Mucosa of stomach (tissue), 1 donor: ENCODE results near the gene RGS7.
"Not testable (repeated sequence)": the region's sequence is repeated elsewhere in the genome, so short reads cannot be mapped to it uniquely, and the experiment has no call there.

Experiments used
- H3K27me3 ChIP-seq: one replicate; pipeline ENCODE4 v1.7.0; 2013; ENCODE audit warnings: mild to moderate bottlenecking, low read length; ENCODE audit not compliant: control insufficient read depth, insufficient read depth
- H3K36me3 ChIP-seq: one replicate; pipeline ENCODE4 v1.7.0; 2013; ENCODE audit warnings: low read length; ENCODE audit not compliant: control insufficient read depth, insufficient read depth
- H3K4me1 ChIP-seq: one replicate; pipeline ENCODE4 v1.7.0; 2013; ENCODE audit warnings: mild to moderate bottlenecking, low read length; ENCODE audit not compliant: control insufficient read depth, insufficient read depth
- H3K4me3 ChIP-seq: one replicate; pipeline ENCODE4 v1.7.0; 2013; ENCODE audit warnings: low read length
- H3K9ac ChIP-seq: one replicate; pipeline ENCODE4 v1.7.0; 2013; ENCODE audit warnings: mild to moderate bottlenecking, low read length, moderate library complexity
- H3K9me3 ChIP-seq: one replicate; pipeline ENCODE4 v1.7.0; 2013; ENCODE audit warnings: mild to moderate bottlenecking, low read length, moderate library complexity; ENCODE audit not compliant: control insufficient read depth
- donor health status: Pancreatic carcinoma.

The RGS7 gene

DNA sequence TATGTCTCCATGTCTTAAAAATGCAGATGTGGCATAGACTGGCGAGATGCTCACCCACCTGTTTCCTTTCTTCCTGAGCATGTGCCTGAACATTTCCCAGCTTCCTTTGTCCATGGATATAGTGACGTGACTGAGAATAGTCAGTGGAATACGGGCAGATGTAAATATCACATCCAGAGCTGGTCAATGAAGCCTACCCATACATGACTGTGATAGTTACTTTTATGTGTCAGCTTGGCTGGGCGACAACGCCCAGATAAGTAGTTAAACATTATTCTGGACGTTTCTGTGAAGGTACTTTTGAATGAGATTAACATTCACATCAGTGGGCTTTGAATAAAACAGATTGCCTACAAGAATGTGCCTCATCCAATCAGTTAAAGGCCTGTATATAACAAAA is 135.7 kb downstream of the RGS7 start:
- Histone ChIP-seq H3K9ac (no peak overlapping the region), H3K4me1 (peaks cover 30% of the 10 kb centered on the region), H3K4me3 (no peak overlapping the region), H3K27me3 (no peaks in the 10 kb centered on the region), H3K36me3 (no peaks in the 10 kb centered on the region), H3K9me3 (no peaks in the 10 kb centered on the region)

GRCh38 chr1:241220913-241221312 is 136.1 kb downstream of the RGS7 start:
- H3K4me1 ChIP-seq, result peaks cover 26% of the 10 kb centered on the region
- H3K9ac ChIP-seq, H3K4me3 ChIP-seq, H3K9me3 ChIP-seq, H3K36me3 ChIP-seq, H3K27me3 ChIP-seq: not testable (repeated sequence)

- Histone ChIP-seq H3K9ac (no peak overlapping the region), H3K36me3 (no peaks in the 10 kb centered on the region), H3K9me3 (no peaks in the 10 kb centered on the region), H3K4me3 (no peak overlapping the region), H3K4me1 (peaks cover 30% of the 10 kb centered on the region), H3K27me3 (no peaks in the 10 kb centered on the region)
Observed at GRCh38 chr1:241219449-241219848, 137.6 kb downstream of the RGS7 start.

GRCh38 chr1:241217516-241217915 is 139.5 kb downstream of the RGS7 start:
- Histone ChIP-seq H3K4me3 (no peak overlapping the region), H3K9me3 (no peaks in the 10 kb centered on the region), H3K36me3 (no peaks in the 10 kb centered on the region), H3K27me3 (no peaks in the 10 kb centered on the region), H3K4me1 (peaks cover 30% of the 10 kb centered on the region), H3K9ac (no peak overlapping the region)

GRCh38 chr1:241215683-241216082 is 141.3 kb downstream of the RGS7 start:
- H3K4me3 ChIP-seq, result no peak overlapping the region
- peaks cover 24% of the 10 kb centered on the region for H3K4me1 ChIP-seq
- H3K9me3 ChIP-seq, result no peaks in the 10 kb centered on the region
- no peak overlapping the region for H3K9ac ChIP-seq
- no peaks in the 10 kb centered on the region for H3K27me3 ChIP-seq
- H3K36me3 ChIP-seq, result no peaks in the 10 kb centered on the region

GRCh38 chr1:241215203-241215602 is 141.8 kb downstream of the RGS7 start:
- Histone ChIP-seq H3K9ac (no peak overlapping the region), H3K27me3 (no peaks in the 10 kb centered on the region), H3K4me3 (no peak overlapping the region), H3K4me1 (peaks cover 20% of the 10 kb centered on the region), H3K36me3 (no peaks in the 10 kb centered on the region), H3K9me3 (no peaks in the 10 kb centered on the region)

DNA sequence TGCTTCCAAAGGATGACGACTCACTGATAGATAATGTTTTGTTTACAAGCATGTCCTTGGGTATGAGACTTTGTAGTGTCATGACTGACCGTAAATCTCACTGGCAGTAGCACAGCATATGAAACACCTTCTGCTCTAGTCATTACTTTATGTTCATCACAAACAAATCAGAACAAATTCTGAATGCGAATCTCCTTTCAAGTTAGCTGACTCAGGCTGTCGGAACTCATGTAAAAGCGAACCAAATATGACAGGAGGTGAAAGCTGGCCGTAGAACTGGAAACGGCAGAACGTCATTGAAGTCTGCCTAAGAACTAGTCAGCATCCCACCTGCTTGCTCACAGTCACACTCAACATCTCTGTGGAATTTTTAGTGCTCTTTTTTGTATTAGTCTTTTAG is 143.9 kb downstream of the RGS7 start:
- peaks cover 11% of the 10 kb centered on the region for H3K4me1 ChIP-seq
- no peaks in the 10 kb centered on the region for H3K27me3 ChIP-seq
- H3K9ac ChIP-seq, result no peak overlapping the region
- no peaks in the 10 kb centered on the region for H3K36me3 ChIP-seq
- no peaks in the 10 kb centered on the region for H3K9me3 ChIP-seq
- H3K4me3 ChIP-seq, result no peak overlapping the region

DNA sequence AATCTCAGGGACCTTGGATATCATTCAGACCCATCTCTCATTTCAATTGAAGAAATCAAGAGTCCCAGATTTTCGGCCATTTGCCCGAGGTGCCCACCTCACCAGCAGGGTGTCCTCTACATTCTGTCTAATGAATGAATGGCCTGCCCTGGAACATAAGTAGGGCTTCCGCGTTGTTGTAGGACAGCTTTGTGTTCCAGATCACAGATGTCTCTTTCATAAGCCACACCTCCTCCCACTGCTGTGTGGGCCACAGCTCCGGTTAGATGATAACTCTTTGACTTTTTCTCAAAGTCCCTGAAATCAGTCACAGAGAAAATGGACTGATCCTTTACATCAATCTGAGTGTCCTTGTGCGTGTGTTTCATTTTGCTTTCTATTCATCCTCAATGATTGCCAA is 144.4 kb downstream of the RGS7 start:
- H3K9ac ChIP-seq, result no peak overlapping the region
- no peaks in the 10 kb centered on the region for H3K36me3 ChIP-seq
- H3K9me3 ChIP-seq, result no peaks in the 10 kb centered on the region
- H3K4me1 ChIP-seq, result peaks cover 12% of the 10 kb centered on the region
- no peaks in the 10 kb centered on the region for H3K27me3 ChIP-seq
- H3K4me3 ChIP-seq, result no peak overlapping the region

DNA sequence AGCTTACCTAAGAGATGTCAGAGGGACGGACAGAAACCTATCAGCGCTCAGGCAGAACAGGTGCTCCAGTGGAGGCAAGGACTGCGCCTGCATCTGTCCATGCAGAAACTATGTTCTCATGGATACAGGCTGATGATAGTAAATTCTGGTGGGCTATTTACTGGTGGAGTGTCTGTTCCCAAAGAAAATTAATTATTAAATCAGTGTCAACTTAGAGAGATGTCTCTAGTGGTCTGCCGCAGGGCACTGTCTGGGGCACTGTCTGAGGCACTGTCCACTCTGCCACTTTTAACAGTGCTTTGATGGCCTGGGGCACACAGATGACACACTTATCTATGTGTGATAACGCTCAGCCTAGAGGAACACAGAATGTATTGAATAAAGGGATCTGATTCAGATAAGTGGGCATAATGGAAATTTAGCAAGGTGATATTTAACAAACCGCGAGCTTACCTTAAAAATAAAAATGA is 148.1 kb downstream of the RGS7 start:
- Histone ChIP-seq H3K36me3 (no peaks in the 10 kb centered on the region), H3K27me3 (no peaks in the 10 kb centered on the region), H3K9me3 (no peaks in the 10 kb centered on the region), H3K4me3 (no peak overlapping the region), H3K4me1 (peaks cover 11% of the 10 kb centered on the region), H3K9ac (no peak overlapping the region)

DNA sequence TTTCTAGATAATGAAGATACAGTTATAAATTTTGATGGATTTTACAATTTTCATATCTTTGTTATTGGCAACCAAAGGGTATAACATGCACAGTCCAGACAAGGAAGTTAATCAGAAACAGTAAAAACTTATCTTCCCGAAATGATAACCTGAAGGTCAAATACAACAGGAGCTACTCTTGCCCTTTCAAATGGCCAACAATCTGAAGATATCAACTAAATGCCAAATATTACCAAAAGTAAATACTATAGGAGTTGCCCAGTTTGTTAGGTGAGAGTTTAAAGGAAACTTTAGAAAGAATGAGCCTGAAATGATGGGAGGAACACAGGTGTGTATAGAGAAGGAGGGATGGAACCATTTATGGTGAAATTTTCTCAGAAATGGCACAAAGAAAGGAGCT is 153.2 kb downstream of the RGS7 start:
- no peak overlapping the region for H3K9ac ChIP-seq
- H3K27me3 ChIP-seq, result no peaks in the 10 kb centered on the region

GRCh38 chr1:241202401-241202800 is 154.6 kb downstream of the RGS7 start:
- H3K9ac ChIP-seq, result no peak overlapping the region
- H3K4me1 ChIP-seq, result peaks cover 20% of the 10 kb centered on the region
- H3K36me3 ChIP-seq, result no peaks in the 10 kb centered on the region
- no peak overlapping the region for H3K4me3 ChIP-seq
- no peaks in the 10 kb centered on the region for H3K27me3 ChIP-seq
- no peaks in the 10 kb centered on the region for H3K9me3 ChIP-seq

More for the DNA sequence above, 153.2 kb downstream of the RGS7 start:
- Histone ChIP-seq H3K4me1 (peaks cover 24% of the 10 kb centered on the region), H3K9me3 (no peaks in the 10 kb centered on the region), H3K36me3 (no peaks in the 10 kb centered on the region), H3K4me3 (no peak overlapping the region)

DNA sequence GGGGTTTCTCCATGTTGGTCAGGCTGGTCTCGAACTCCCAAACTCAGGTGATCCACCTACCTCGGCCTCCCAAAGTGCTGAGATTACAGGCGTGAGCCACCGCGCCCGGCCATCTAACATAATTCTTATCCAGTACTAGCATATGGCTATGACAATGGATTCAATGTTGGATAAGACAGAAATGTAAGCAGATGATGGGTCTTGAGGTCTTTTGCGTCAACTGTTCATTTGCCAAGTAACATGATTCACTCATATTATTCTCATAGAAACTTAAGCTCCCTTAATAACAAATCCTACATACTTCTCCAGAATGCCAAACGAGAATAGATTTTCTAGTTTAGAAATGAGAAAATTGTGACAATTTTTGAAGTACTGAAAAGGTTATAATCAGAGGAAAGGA is 170.3 kb downstream of the RGS7 start:
- H3K4me3 ChIP-seq, result no peak overlapping the region
- H3K4me1 ChIP-seq, result peaks cover 6% of the 10 kb centered on the region
- no peaks in the 10 kb centered on the region for H3K27me3 ChIP-seq
- no peaks in the 10 kb centered on the region for H3K9me3 ChIP-seq
- H3K36me3 ChIP-seq, result no peaks in the 10 kb centered on the region
- H3K9ac ChIP-seq, result no peak overlapping the region

GRCh38 chr1:241181971-241182370 is 175.0 kb downstream of the RGS7 start:
- H3K4me3 ChIP-seq, result no peak overlapping the region
- H3K36me3 ChIP-seq, result no peaks in the 10 kb centered on the region
- H3K27me3 ChIP-seq, result no peaks in the 10 kb centered on the region
- peaks cover 6% of the 10 kb centered on the region for H3K4me1 ChIP-seq
- no peak overlapping the region for H3K9ac ChIP-seq
- no peaks in the 10 kb centered on the region for H3K9me3 ChIP-seq
